Endothelial cell (in vitro differentiated cells): ENCODE measurements around the gene NTM. TPM values are rescaled to one million over a fixed set of nuclear protein-coding genes. Genes with fewer than 3 reads are reported as not detected.

Experiments
- DNase-seq: peaks from one replicate; pipeline ENCODE4 v3.0.0; 2021; ENCODE audit warnings: low spot score
- H3K27ac Mint-ChIP-seq: one replicate; pipeline ENCODE4 v1.8.0; 2021; ENCODE audit warnings: mixed read lengths, inconsistent platforms; ENCODE audit not compliant: unreplicated experiment
- H3K27me3 Mint-ChIP-seq: one replicate; pipeline ENCODE4 v1.8.0; 2021; ENCODE audit warnings: mild to moderate bottlenecking, moderate library complexity, mixed read lengths, inconsistent platforms; ENCODE audit not compliant: unreplicated experiment
- H3K36me3 Mint-ChIP-seq: one replicate; pipeline ENCODE4 v1.8.0; 2021; ENCODE audit warnings: mild to moderate bottlenecking, low read depth, mixed read lengths, inconsistent platforms; ENCODE audit not compliant: unreplicated experiment
- H3K4me1 Mint-ChIP-seq: one replicate; pipeline ENCODE4 v1.8.0; 2021; ENCODE audit warnings: mild to moderate bottlenecking, mixed read lengths, inconsistent platforms; ENCODE audit not compliant: unreplicated experiment
- H3K4me3 Mint-ChIP-seq: one replicate; pipeline ENCODE4 v1.8.0; 2021; ENCODE audit warnings: mild to moderate bottlenecking, mixed read lengths, inconsistent platforms; ENCODE audit not compliant: unreplicated experiment
- H3K9me3 Mint-ChIP-seq: one replicate; pipeline ENCODE4 v1.8.0; 2021; ENCODE audit warnings: mixed read lengths, inconsistent platforms; ENCODE audit not compliant: unreplicated experiment
- total RNA-seq: library from RNA; stranded (reverse); fragmentation: NEBNext Ultra II Directional; extraction: Animal tissue kit (Norgen Biotek cat#: 25700); gene quantifications from one replicate; pipeline ENCODE4 v1.2.1, GENCODE V29; 2021; ENCODE audit not compliant: unreplicated experiment
- TF ChIP-seq, protein P1 (sequence below): fragments of 200-600 bp; sonication (generic); IDR thresholded peaks from one replicate; pipeline ENCODE4 v1.5.0; 2021; ENCODE audit warnings: antibody characterized with exemption; ENCODE audit not compliant: unreplicated experiment

NTM gene
- total RNA-seq, 1 donor from 2014 or later, result 3.6 TPM

DNA sequence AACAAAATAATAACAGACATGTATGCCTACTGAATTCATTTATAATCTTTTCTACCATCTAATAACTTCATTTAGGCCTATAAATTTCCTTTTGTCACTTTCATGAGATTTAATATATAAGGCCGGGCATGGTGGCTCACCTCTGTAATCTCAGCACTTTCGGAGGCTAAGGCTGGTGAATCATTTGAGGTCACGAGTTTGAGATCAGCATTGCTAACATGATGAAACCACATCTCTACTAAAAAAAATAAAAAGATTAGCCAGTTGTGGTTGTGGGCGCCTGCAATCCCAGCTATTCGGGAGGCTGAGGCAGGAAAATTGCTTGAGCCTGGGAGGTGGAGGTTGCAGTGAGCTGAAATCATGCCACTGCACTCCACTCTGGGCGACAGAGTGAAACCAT lies 14.2 kb upstream of the NTM start:
- no peaks in the 10 kb centered on the region for H3K36me3 Mint-ChIP-seq
- no peak overlapping the region for H3K4me3 Mint-ChIP-seq
- no peak overlapping the region for H3K27ac Mint-ChIP-seq

GRCh38 chr11:131365329-131365930 lies 5.0 kb upstream of the NTM start:
- H3K9me3 Mint-ChIP-seq, result no peaks in the 10 kb centered on the region
- H3K4me3 Mint-ChIP-seq, result no peak overlapping the region
- H3K4me1 Mint-ChIP-seq, result peaks cover 9% of the 10 kb centered on the region
- H3K27ac Mint-ChIP-seq, result no peak overlapping the region
- H3K36me3 Mint-ChIP-seq, result no peaks in the 10 kb centered on the region
- peaks cover 4% of the 10 kb centered on the region for H3K27me3 Mint-ChIP-seq
- DNase-seq, result no peak
- TF ChIP-seq, protein P1, sequence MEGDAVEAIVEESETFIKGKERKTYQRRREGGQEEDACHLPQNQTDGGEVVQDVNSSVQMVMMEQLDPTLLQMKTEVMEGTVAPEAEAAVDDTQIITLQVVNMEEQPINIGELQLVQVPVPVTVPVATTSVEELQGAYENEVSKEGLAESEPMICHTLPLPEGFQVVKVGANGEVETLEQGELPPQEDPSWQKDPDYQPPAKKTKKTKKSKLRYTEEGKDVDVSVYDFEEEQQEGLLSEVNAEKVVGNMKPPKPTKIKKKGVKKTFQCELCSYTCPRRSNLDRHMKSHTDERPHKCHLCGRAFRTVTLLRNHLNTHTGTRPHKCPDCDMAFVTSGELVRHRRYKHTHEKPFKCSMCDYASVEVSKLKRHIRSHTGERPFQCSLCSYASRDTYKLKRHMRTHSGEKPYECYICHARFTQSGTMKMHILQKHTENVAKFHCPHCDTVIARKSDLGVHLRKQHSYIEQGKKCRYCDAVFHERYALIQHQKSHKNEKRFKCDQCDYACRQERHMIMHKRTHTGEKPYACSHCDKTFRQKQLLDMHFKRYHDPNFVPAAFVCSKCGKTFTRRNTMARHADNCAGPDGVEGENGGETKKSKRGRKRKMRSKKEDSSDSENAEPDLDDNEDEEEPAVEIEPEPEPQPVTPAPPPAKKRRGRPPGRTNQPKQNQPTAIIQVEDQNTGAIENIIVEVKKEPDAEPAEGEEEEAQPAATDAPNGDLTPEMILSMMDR, result no peak

More for the DNA sequence above, 14.2 kb upstream of the NTM start:
- TF ChIP-seq, protein P1, result no peak
- no peaks in the 10 kb centered on the region for H3K27me3 Mint-ChIP-seq
- peaks cover 3% of the 10 kb centered on the region for H3K4me1 Mint-ChIP-seq
- no peak for DNase-seq
- H3K9me3 Mint-ChIP-seq, result no peaks in the 10 kb centered on the region

- no peaks in the 10 kb centered on the region for H3K36me3 Mint-ChIP-seq
- H3K27me3 Mint-ChIP-seq, result no peaks in the 10 kb centered on the region
- no peak overlapping the region for H3K4me3 Mint-ChIP-seq
- H3K9me3 Mint-ChIP-seq, result no peaks in the 10 kb centered on the region
- DNase-seq, result no peak
- H3K4me1 Mint-ChIP-seq, result peaks cover 4% of the 10 kb centered on the region
- TF ChIP-seq, protein P1, result no peak
- no peak overlapping the region for H3K27ac Mint-ChIP-seq
Observed at GRCh38 chr11:131370901-131371790, 731 bp downstream of the NTM start.

GRCh38 chr11:131371791-131372104 lies 1.3 kb downstream of the NTM start:
- Mint-ChIP-seq H3K4me1 (peaks cover 4% of the 10 kb centered on the region), H3K9me3 (no peaks in the 10 kb centered on the region), H3K27ac (no peak overlapping the region), H3K4me3 (no peak overlapping the region), H3K27me3 (no peaks in the 10 kb centered on the region), H3K36me3 (no peaks in the 10 kb centered on the region)
- TF ChIP-seq, protein P1, result no peak
- DNase-seq, result no peak

GRCh38 chr11:131372234-131372962 lies 2.0 kb downstream of the NTM start:
- no peak for DNase-seq
- Mint-ChIP-seq H3K9me3 (no peaks in the 10 kb centered on the region), H3K4me3 (no peak overlapping the region), H3K4me1 (peaks cover 4% of the 10 kb centered on the region), H3K27ac (no peak overlapping the region), H3K36me3 (no peaks in the 10 kb centered on the region), H3K27me3 (no peaks in the 10 kb centered on the region)
- TF ChIP-seq, protein P1, result no peak
